Keratinocyte (primary cell): Measurements from ENCODE around the gene DCUN1D2. TPM values are rescaled to one million over a fixed set of nuclear protein-coding genes. Genes with fewer than 3 reads are reported as not detected.

Experiments used
- DNase-seq: peaks from one replicate; pipeline ENCODE4 v3.0.0-alpha.2; 2011; ENCODE audit warnings: low read depth, missing footprints, low spot score
- FAIRE-seq: peaks from 2 replicates; lab custom pipeline; 2011; peaks lifted over from hg19 to GRCh38; lab: Jason Lieb, UNC
- H2AFZ ChIP-seq: 2 replicates; pipeline ENCODE4 v1.6.0; 2012; ENCODE audit warnings: low read length, control low read depth, inconsistent platforms; ENCODE audit not compliant: control insufficient read depth
- H3K27ac ChIP-seq: 2 replicates; pipeline ENCODE4 v1.5.1; 2011; ENCODE audit warnings: low read length; ENCODE audit not compliant: control insufficient read depth, insufficient read depth
- H3K27me3 ChIP-seq: 3 replicates; pipeline ENCODE4 v1.6.0; 2011; ENCODE audit warnings: low read length; ENCODE audit not compliant: control insufficient read depth, insufficient read depth; ENCODE audit errors: extremely low read depth
- H3K36me3 ChIP-seq, 2 experiments: 2 replicates in 1 of 2; 3 replicates in 1 of 2; pipeline ENCODE4 v1.5.1; 2011; ENCODE audit warnings: low read length in 2 of 2, mild to moderate bottlenecking in 1 of 2; ENCODE audit not compliant: control insufficient read depth in 2 of 2, insufficient read depth in 2 of 2; ENCODE audit errors: extremely low read depth in 1 of 2
- H3K4me1 ChIP-seq: 3 replicates; pipeline ENCODE4 v1.5.1; 2011; ENCODE audit warnings: low read length; ENCODE audit not compliant: control insufficient read depth, insufficient read depth; ENCODE audit errors: extremely low read depth
- H3K4me2 ChIP-seq: 3 replicates; pipeline ENCODE4 v1.6.0; 2011; ENCODE audit warnings: low read depth, low read length; ENCODE audit not compliant: control insufficient read depth, insufficient read depth; ENCODE audit errors: extremely low read depth
- H3K4me3 ChIP-seq, 3 experiments: fragments of 200-600 bp in 1 of 3; sonication (generic) in 1 of 3; 2 replicates in 2 of 3; 3 replicates in 1 of 3; pipeline ENCODE4 v1.5.1; 2011 to 2016; ENCODE audit warnings: low read length in 3 of 3, mild to moderate bottlenecking in 3 of 3, control low read depth in 2 of 3, inconsistent platforms in 1 of 3, low read depth in 1 of 3, mixed read lengths in 1 of 3, mixed run types in 1 of 3, moderate library complexity in 1 of 3; ENCODE audit not compliant: control insufficient read depth in 2 of 3, insufficient read depth in 2 of 3; ENCODE audit errors: extremely low read depth in 1 of 3
- H3K79me2 ChIP-seq: 2 replicates; pipeline ENCODE4 v1.6.0; 2012; ENCODE audit warnings: low read length; ENCODE audit not compliant: control insufficient read depth, insufficient read depth
- H3K9ac ChIP-seq: 3 replicates; pipeline ENCODE4 v1.6.0; 2011; ENCODE audit warnings: low read length; ENCODE audit not compliant: control insufficient read depth, insufficient read depth; ENCODE audit errors: extremely low read depth
- H3K9me1 ChIP-seq: 3 replicates; pipeline ENCODE4 v1.6.0; 2011; ENCODE audit warnings: low read length; ENCODE audit not compliant: control insufficient read depth, insufficient read depth; ENCODE audit errors: extremely low read depth
- H3K9me3 ChIP-seq: 2 replicates; pipeline ENCODE4 v1.5.1; 2012; ENCODE audit warnings: low read depth, low read length; ENCODE audit not compliant: control insufficient read depth
- H4K20me1 ChIP-seq: 3 replicates; pipeline ENCODE4 v1.6.0; 2011; ENCODE audit warnings: low read length; ENCODE audit not compliant: control insufficient read depth, insufficient read depth; ENCODE audit errors: extremely low read depth
- EZH2 ChIP-seq: IDR thresholded peaks from one replicate; pipeline ENCODE4 v1.6.1; 2012; ENCODE audit warnings: inconsistent platforms, mild to moderate bottlenecking, low read length, moderate library complexity
- dilution Hi-C: fragments of 300-500 bp; cut with MboI; formaldehyde crosslinking; loops from one replicate; pipeline ENCODE4 v1.7.0; 2020; ENCODE audit warnings: low sequenced_read_pairs; ENCODE audit not compliant: extremely low pct_ligation_motif_present
- polyA plus RNA-seq, 5 experiments: library from polyadenylated mRNA; depleted of rRNA in 3 of 5; stranded (reverse) in 3 of 5; stranded (forward) in 1 of 5; unstranded in 1 of 5; fragments of >200 nt; gene quantifications; 1 replicate in 1 of 5; 2 replicates in 3 of 5; 3 replicates in 1 of 5; pipeline versions ENCODE4 v1.2.1 to v1.2.3, GENCODE V29; 2011 to 2012; ENCODE audit warnings: missing spikeins in 2 of 5, low read depth in 1 of 5, low replicate concordance in 1 of 5
- TF ChIP-seq, protein P1 (sequence below), 3 experiments: IDR thresholded peaks in 1 of 3; conservative IDR thresholded peaks in 1 of 3; optimal IDR thresholded peaks in 1 of 3; 2 replicates in 2 of 3; 3 replicates in 1 of 3; pipeline versions ENCODE3 to v1.5.1; 2011; ENCODE audit warnings: low read length in 3 of 3, mild to moderate bottlenecking in 3 of 3, moderate library complexity in 2 of 3, control low read depth in 1 of 3, inconsistent platforms in 1 of 3; ENCODE audit not compliant: insufficient read depth in 2 of 3; ENCODE audit errors: extremely low read depth in 1 of 3

Gene DCUN1D2
- polyA plus RNA-seq, 1 donor (not counting 4 experiments of a cell fraction or from before 2014, with no cell fraction given) = 9.1 TPM

DNA sequence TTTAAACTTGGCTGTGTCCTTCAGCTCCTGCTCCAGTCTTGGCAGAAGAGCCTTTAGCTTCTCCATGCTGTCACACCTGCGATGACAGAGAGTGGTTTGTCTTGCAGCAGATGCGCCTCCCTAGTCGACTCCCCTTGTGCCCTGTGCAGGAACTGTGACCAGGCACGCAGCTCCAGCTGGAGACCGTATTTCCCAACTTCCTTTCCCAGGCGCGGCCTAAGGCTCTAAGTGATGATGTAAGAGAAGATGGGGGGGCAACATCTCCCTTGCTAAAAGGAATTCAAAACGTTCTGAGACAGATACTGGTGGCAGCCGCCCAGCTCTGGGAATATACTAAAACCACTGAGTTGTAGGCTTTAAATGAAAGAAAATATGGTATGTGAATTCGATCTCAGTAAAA is 16.3 kb downstream of the DCUN1D2 start:
- Histone ChIP-seq H3K79me2 (no peaks in the 10 kb centered on the region), H3K27me3 (no peaks in the 10 kb centered on the region), H3K4me1 (no peaks in the 10 kb centered on the region), H2AFZ (no peak overlapping the region), H3K9ac (no peak overlapping the region), H3K9me3 (no peaks in the 10 kb centered on the region), H3K36me3 (peaks cover 18 to 20% of the 10 kb centered on the region in 2 experiments), H3K4me2 (no peak overlapping the region), H3K4me3 (no peak overlapping the region), H3K27ac (no peak overlapping the region), H4K20me1 (no peaks in the 10 kb centered on the region), H3K9me1 (no peaks in the 10 kb centered on the region)
- TF ChIP-seq EZH2 = no peak
- TF ChIP-seq, protein P1, sequence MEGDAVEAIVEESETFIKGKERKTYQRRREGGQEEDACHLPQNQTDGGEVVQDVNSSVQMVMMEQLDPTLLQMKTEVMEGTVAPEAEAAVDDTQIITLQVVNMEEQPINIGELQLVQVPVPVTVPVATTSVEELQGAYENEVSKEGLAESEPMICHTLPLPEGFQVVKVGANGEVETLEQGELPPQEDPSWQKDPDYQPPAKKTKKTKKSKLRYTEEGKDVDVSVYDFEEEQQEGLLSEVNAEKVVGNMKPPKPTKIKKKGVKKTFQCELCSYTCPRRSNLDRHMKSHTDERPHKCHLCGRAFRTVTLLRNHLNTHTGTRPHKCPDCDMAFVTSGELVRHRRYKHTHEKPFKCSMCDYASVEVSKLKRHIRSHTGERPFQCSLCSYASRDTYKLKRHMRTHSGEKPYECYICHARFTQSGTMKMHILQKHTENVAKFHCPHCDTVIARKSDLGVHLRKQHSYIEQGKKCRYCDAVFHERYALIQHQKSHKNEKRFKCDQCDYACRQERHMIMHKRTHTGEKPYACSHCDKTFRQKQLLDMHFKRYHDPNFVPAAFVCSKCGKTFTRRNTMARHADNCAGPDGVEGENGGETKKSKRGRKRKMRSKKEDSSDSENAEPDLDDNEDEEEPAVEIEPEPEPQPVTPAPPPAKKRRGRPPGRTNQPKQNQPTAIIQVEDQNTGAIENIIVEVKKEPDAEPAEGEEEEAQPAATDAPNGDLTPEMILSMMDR (optimal IDR thresholded peaks at IDR 0.05 in 1 of 3, IDR thresholded peaks at IDR 0.05 in 1 of 3, conservative IDR thresholded peaks at IDR 0.05 in 1 of 3; ENCODE audit: extremely low read depth in 1 of 3, insufficient read depth in 2 of 3, low read length in 3 of 3) = no peak
- dilution Hi-C loops = no loop called here
- no peak for FAIRE-seq
- DNase-seq = no peak

DNA sequence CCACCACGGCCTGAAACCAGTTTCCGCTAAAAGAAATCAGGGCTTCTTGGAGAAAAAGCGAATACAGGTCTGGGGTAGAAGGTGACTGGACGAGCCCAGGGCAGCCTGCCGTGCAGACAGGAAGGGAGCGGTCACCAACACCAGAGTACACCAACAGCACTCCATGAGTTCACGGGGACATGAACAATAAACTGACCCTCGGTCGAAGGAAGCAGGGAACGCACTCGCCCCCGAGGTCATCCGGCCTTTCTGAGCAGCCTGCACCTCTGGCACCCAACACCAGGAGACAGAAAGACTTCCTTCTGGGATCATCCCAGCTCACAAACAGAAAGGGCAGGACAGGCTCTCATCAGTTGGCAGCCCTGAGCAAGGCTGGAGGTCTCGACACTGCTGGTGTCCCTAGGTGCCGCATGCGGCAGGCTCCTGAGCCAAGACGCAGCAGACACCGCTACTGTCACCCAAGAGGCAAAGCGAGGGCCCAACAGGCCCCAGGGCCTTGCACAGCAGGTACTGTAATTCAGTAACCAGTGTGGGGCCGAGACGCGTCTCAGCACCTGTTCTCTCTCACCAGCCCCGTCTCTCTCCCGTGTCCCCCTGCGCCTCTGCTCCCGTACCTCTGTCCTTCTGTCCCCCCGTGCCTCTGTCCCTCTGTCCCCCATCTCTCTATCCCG is 18.0 kb downstream of the DCUN1D2 start:
- no peak overlapping the region for H2AFZ ChIP-seq
- H3K4me2 ChIP-seq = no peak overlapping the region
- H3K36me3 ChIP-seq = peaks cover 18% of the 10 kb centered on the region in 2 experiments
- FAIRE-seq = no peak
- no peak overlapping the region for H3K9ac ChIP-seq
- no peak for TF ChIP-seq EZH2
- TF ChIP-seq, protein P1 (optimal IDR thresholded peaks at IDR 0.05 in 1 of 3, IDR thresholded peaks at IDR 0.05 in 1 of 3, conservative IDR thresholded peaks at IDR 0.05 in 1 of 3; ENCODE audit: extremely low read depth in 1 of 3, insufficient read depth in 2 of 3, low read length in 3 of 3) = no peak
- H3K27ac ChIP-seq = no peak overlapping the region
- no peak for DNase-seq
- H3K9me1 ChIP-seq = no peaks in the 10 kb centered on the region
- no peaks in the 10 kb centered on the region for H3K79me2 ChIP-seq
- H3K4me1 ChIP-seq = no peaks in the 10 kb centered on the region
- H3K9me3 ChIP-seq = no peaks in the 10 kb centered on the region
- no peaks in the 10 kb centered on the region for H4K20me1 ChIP-seq
- no peak overlapping the region for H3K4me3 ChIP-seq
- dilution Hi-C loops = no loop called here
- H3K27me3 ChIP-seq = no peaks in the 10 kb centered on the region
